GM12878 (cell line): Measurements from ENCODE around the gene METTL17. TPM values are rescaled to one million over a fixed set of nuclear protein-coding genes. Genes with fewer than 3 reads are reported as not detected.

Experiments used
- ATAC-seq: fragments of 200-7000 bp; cut with Tn5 transposase; 3 replicates; pipeline ENCODE4 v1.9.1; 2020; ENCODE audit warnings: mild to moderate bottlenecking, moderate library complexity
- BruUV-seq: library from RNA; stranded (reverse); fragments of 400-500 nt; replicated peaks from 2 replicates; lab custom pipeline; 2021; lab: Mats Ljungman, UMichigan
- CTCF ChIA-PET: fragments of 300-600 bp; sonication (Branson Sonifier 250); formaldehyde crosslinking; extraction: SDS; loops from one replicate; lab custom pipeline; 2021; ENCODE audit warnings: inconsistent platforms; lab: Yijun Ruan, JAX
- POLR2A ChIA-PET: fragments of 350-600 bp; formaldehyde crosslinking; extraction: SDS; loops from one replicate; lab custom pipeline; 2021; ENCODE audit warnings: inconsistent platforms; lab: Charles Lee
- RAD21 ChIA-PET: fragments of 300-600 bp; sonication (Branson Sonifier 250); formaldehyde crosslinking; loops from one replicate; lab custom pipeline; 2023; ENCODE audit warnings: antibody characterized with exemption; ENCODE audit not compliant: unreplicated experiment; lab: Charles Lee
- SMC1A ChIA-PET: fragments of 300-600 bp; sonication (Branson Sonifier 250); formaldehyde crosslinking; loops from one replicate; lab custom pipeline; 2023; ENCODE audit not compliant: unreplicated experiment, uncharacterized antibody; lab: Charles Lee
- DNase-seq: peaks from one replicate; pipeline ENCODE4 v3.0.0-alpha.2; 2011; ENCODE audit warnings: low read depth, low spot score
- FAIRE-seq: peaks from 3 replicates; lab custom pipeline; 2011; peaks lifted over from hg19 to GRCh38; lab: Jason Lieb, UNC
- H2AFZ ChIP-seq: 2 replicates; pipeline ENCODE4 v1.6.0; 2011; ENCODE audit warnings: low read depth, low read length, control low read depth; ENCODE audit not compliant: control insufficient read depth
- H3K27ac ChIP-seq: 2 replicates; pipeline ENCODE4 v1.5.1; 2011; ENCODE audit warnings: control low read depth; ENCODE audit not compliant: control insufficient read depth, insufficient read depth
- H3K27me3 ChIP-seq, 2 experiments: replicated peaks in 1 of 2; 2 replicates each; pipeline versions ENCODE4 v1.6.0 to v1.6.1; 2011; ENCODE audit warnings: low read length in 1 of 2; ENCODE audit not compliant: control insufficient read depth in 2 of 2, insufficient read depth in 2 of 2
- H3K36me3 ChIP-seq, 2 experiments: 2 replicates each; pipeline ENCODE4 v1.5.1; 2011; ENCODE audit warnings: low read length in 1 of 2; ENCODE audit not compliant: control insufficient read depth in 2 of 2, insufficient read depth in 2 of 2
- H3K4me1 ChIP-seq: 2 replicates; pipeline ENCODE4 v1.6.1; 2011; ENCODE audit warnings: mild to moderate bottlenecking, low read length, moderate library complexity, mixed read lengths; ENCODE audit not compliant: control insufficient read depth, insufficient read depth
- H3K4me2 ChIP-seq: 2 replicates; pipeline ENCODE4 v1.6.0; 2011; ENCODE audit warnings: control low read depth; ENCODE audit not compliant: control insufficient read depth, insufficient read depth
- H3K4me3 ChIP-seq: fragments of 200-600 bp; sonication (generic); 2 replicates; pipeline ENCODE4 v1.5.1; 2016
- H3K79me2 ChIP-seq: 2 replicates; pipeline ENCODE4 v1.6.0; 2011; ENCODE audit warnings: low read length; ENCODE audit not compliant: control insufficient read depth, insufficient read depth
- H3K9ac ChIP-seq: 2 replicates; pipeline ENCODE4 v1.8.0; 2011; ENCODE audit warnings: low read length, control low read depth, mixed read lengths; ENCODE audit not compliant: control insufficient read depth, insufficient read depth
- H3K9me3 ChIP-seq: replicated peaks from 3 replicates; pipeline ENCODE4 v1.5.1; 2011; ENCODE audit warnings: mild to moderate bottlenecking, low read length; ENCODE audit not compliant: control insufficient read depth, insufficient read depth
- H4K20me1 ChIP-seq: 2 replicates; pipeline ENCODE4 v1.6.0; 2011; ENCODE audit not compliant: control insufficient read depth, insufficient read depth
- ASH2L ChIP-seq: fragments of 300-600, 200-600 bp; sonication (generic); IDR thresholded peaks from 2 replicates; pipeline ENCODE4 v1.6.1; 2017; ENCODE audit warnings: low read depth, mild to moderate bottlenecking, borderline replicate concordance
- CTCF ChIP-seq, 3 experiments: IDR thresholded peaks in 2 of 3; conservative IDR thresholded peaks in 1 of 3; 2 replicates each; pipeline ENCODE4 v1.5.1; 2011; ENCODE audit warnings: low read depth in 3 of 3, low read length in 3 of 3, mild to moderate bottlenecking in 3 of 3, control low read depth in 2 of 3, moderate library complexity in 2 of 3, inconsistent platforms in 1 of 3, mixed read lengths in 1 of 3; ENCODE audit not compliant: control insufficient read depth in 2 of 3, insufficient read depth in 1 of 3; ENCODE audit errors: extremely low read depth in 1 of 3
- EP300 ChIP-seq, 2 experiments: fragments of 150-350 bp in 1 of 2; IDR thresholded peaks; 2 replicates each; pipeline ENCODE4 v1.6.1; 2011 to 2012; ENCODE audit warnings: low read depth in 2 of 2, low read length in 2 of 2, borderline replicate concordance in 1 of 2, improper control_type of control experiment in 1 of 2, inconsistent platforms in 1 of 2; ENCODE audit not compliant: control insufficient read depth in 1 of 2
- GATAD2B ChIP-seq: fragments of 450-650 bp; conservative IDR thresholded peaks from 2 replicates; pipeline ENCODE4 v1.6.1; 2017; ENCODE audit warnings: low read depth, mild to moderate bottlenecking, moderate library complexity
- NBN ChIP-seq: fragments of 450-650 bp; IDR thresholded peaks from 2 replicates; pipeline ENCODE4 v1.6.1; 2016
- RB1 ChIP-seq: fragments of 450-650 bp; formaldehyde crosslinking; IDR thresholded peaks from 2 replicates; pipeline ENCODE4 v1.6.1; 2017; ENCODE audit warnings: mild to moderate bottlenecking, borderline replicate concordance
- RFX5 ChIP-seq: IDR thresholded peaks from 2 replicates; pipeline ENCODE4 v1.6.1; 2011; ENCODE audit warnings: low read depth, low read length, improper control_type of control experiment
- RUNX3 ChIP-seq: IDR thresholded peaks from 2 replicates; pipeline ENCODE4 v1.6.1; 2012; ENCODE audit warnings: low read length, inconsistent platforms
- SMC3 ChIP-seq: IDR thresholded peaks from 2 replicates; pipeline ENCODE4 v1.6.1; 2011; ENCODE audit warnings: low read length, improper control_type of control experiment, borderline replicate concordance
- STAT1 ChIP-seq: fragments of 450-650 bp; conservative IDR thresholded peaks from 2 replicates; pipeline ENCODE4 v1.6.1; 2014; ENCODE audit warnings: antibody characterized with exemption, mild to moderate bottlenecking
- SUZ12 ChIP-seq: fragments of 200-600 bp; sonication (generic); IDR thresholded peaks from one replicate; pipeline ENCODE4 v1.6.1; 2018; ENCODE audit warnings: antibody characterized with exemption, mild to moderate bottlenecking; ENCODE audit not compliant: unreplicated experiment
- ZNF207 ChIP-seq: fragments of 450-650 bp; IDR thresholded peaks from 2 replicates; pipeline ENCODE4 v1.6.1; 2014; ENCODE audit warnings: antibody characterized with exemption, mild to moderate bottlenecking, borderline replicate concordance
- ZNF217 ChIP-seq: fragments of 450-650 bp; IDR thresholded peaks from 2 replicates; pipeline ENCODE4 v1.6.1; 2017; ENCODE audit warnings: antibody characterized with exemption, mild to moderate bottlenecking
- ZNF622 ChIP-seq: fragments of 450-650 bp; IDR thresholded peaks from 2 replicates; pipeline ENCODE4 v1.6.1; 2017; ENCODE audit warnings: mild to moderate bottlenecking, inconsistent platforms
- WGBS: methylation state at CpG from one replicate; pipeline ENCODE4 v1.1.6; 2016; ENCODE audit warnings: low lambda C conversion rate; ENCODE audit not compliant: insufficient replicate concordance, insufficient coverage; ENCODE audit errors: missing lambda C conversion rate; 5-methylcytosine and 5-hydroxymethylcytosine counted together
- in situ Hi-C: fragments of 300-500 bp; cut with MboI; formaldehyde crosslinking; loops from 9 replicates; pipeline ENCODE4 v1.14.3; 2018; ENCODE audit warnings: mixed read lengths
- intact Hi-C: fragments of 100-400 bp; cut with micrococcal nuclease; formaldehyde crosslinking; loops from one replicate; pipeline ENCODE4 v1.14.2; 2022; ENCODE audit not compliant: unreplicated experiment
- polyA plus RNA-seq, 11 experiments: library from polyadenylated mRNA; depleted of rRNA in 4 of 11; unstranded in 6 of 11; stranded (reverse) in 5 of 11; fragments of >200 nt; fragmentation: Nextera tagmentation in 4 of 11; fragmentation: Illumina TruSeq in 1 of 11; extraction: Ambion mirVana in 4 of 11; extraction: Trizol in 1 of 11; gene quantifications; 1 replicate in 1 of 11; 2 replicates in 10 of 11; pipeline versions ENCODE4 v1.2.1 to v1.2.3, GENCODE V29; 2011 to 2016; ENCODE audit warnings: inconsistent platforms in 2 of 11, missing spikeins in 2 of 11, low read depth in 1 of 11
- total RNA-seq, 4 experiments: library from RNA; depleted of rRNA in 3 of 4; stranded (reverse); fragments of >200 nt in 3 of 4; fragmentation: Illumina TruSeq in 1 of 4; extraction: Trizol in 1 of 4; gene quantifications; 2 replicates each; pipeline versions ENCODE4 v1.2.1 to v1.2.3, GENCODE V29; 2013 to 2021
- TF ChIP-seq, protein P1 (sequence below): IDR thresholded peaks from 2 replicates; pipeline ENCODE4 v1.6.1; 2012; ENCODE audit warnings: mild to moderate bottlenecking, low read depth, low read length

The METTL17 gene
- total and polyA plus RNA-seq, 10 of the 15 experiments (the other 5 are each of a cell fraction or from before 2014, with no cell fraction given): 70.4 to 130 (median 97.5) TPM

DNA sequence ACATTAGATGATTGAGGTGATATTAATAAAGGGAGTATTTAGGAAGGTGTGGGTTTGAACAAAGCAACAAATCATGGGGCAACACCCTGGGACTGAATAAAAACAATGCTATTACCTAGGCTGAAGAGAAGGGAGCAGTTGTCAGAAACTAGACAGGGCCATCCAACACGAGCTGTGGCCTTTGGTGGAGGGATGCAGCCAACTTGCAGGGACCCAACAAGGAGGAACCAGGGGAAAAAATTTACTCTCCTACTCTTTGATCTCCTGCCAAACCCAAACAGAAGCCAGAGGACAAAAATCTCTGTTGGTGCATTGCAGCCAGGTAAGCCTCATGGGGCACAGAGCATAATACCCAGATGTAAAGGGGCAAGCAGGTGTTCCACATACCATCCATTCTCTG lies 21.4 kb downstream of the METTL17 start:
- DNase-seq (no peak), FAIRE-seq (no peak), ATAC-seq (no peak)
- intact Hi-C loops: no loop called here
- SMC1A ChIA-PET: interaction anchor here (5.6 kb wide), 1 partner anchor 94 kb away, joined by 99 read pairs; the partner anchor contains the start of gene TMEM253
- H3K4me1 ChIP-seq: no peaks in the 10 kb centered on the region
- H4K20me1 ChIP-seq: no peaks in the 10 kb centered on the region
- WGBS: 0% methylated on average over 1 of the region's 1 CpG
- H3K79me2 ChIP-seq: no peaks in the 10 kb centered on the region
- no peaks in the 10 kb centered on the region for H3K36me3 ChIP-seq
- H2AFZ ChIP-seq: no peak overlapping the region
- in situ Hi-C loops: no loop called here
- no peaks in the 10 kb centered on the region for H3K9me3 ChIP-seq
- RAD21 ChIA-PET: interaction anchor here (1.3 kb wide), 1 partner anchor 29 kb away, joined by 4 read pairs; no protein-coding TSS in a partner anchor
- peaks cover 0 to 1% of the 10 kb centered on the region in 2 experiments; a peak in 1 of 4 replicates for H3K27me3 ChIP-seq
- H3K9ac ChIP-seq: no peak overlapping the region
- TF ChIP-seq EP300 (IDR thresholded peaks at IDR 0.05; ENCODE audit: borderline replicate concordance in 1 of 2, control insufficient read depth in 1 of 2, low read depth in 2 of 2, low read length in 2 of 2) (no peak), RB1 (no peak), SUZ12 (no peak), RUNX3 (no peak), STAT1 (no peak), CTCF (IDR thresholded peaks at IDR 0.05 in 2 of 3, conservative IDR thresholded peaks at IDR 0.05 in 1 of 3; ENCODE audit: control insufficient read depth in 2 of 3, extremely low read depth in 1 of 3, insufficient read depth in 1 of 3, low read depth in 3 of 3, low read length in 3 of 3) (no peak), GATAD2B (no peak), ZNF207 (no peak), NBN (no peak), RFX5 (no peak), ASH2L (no peak), ZNF622 (no peak), ZNF217 (no peak), SMC3 (no peak)
- TF ChIP-seq, protein P1, sequence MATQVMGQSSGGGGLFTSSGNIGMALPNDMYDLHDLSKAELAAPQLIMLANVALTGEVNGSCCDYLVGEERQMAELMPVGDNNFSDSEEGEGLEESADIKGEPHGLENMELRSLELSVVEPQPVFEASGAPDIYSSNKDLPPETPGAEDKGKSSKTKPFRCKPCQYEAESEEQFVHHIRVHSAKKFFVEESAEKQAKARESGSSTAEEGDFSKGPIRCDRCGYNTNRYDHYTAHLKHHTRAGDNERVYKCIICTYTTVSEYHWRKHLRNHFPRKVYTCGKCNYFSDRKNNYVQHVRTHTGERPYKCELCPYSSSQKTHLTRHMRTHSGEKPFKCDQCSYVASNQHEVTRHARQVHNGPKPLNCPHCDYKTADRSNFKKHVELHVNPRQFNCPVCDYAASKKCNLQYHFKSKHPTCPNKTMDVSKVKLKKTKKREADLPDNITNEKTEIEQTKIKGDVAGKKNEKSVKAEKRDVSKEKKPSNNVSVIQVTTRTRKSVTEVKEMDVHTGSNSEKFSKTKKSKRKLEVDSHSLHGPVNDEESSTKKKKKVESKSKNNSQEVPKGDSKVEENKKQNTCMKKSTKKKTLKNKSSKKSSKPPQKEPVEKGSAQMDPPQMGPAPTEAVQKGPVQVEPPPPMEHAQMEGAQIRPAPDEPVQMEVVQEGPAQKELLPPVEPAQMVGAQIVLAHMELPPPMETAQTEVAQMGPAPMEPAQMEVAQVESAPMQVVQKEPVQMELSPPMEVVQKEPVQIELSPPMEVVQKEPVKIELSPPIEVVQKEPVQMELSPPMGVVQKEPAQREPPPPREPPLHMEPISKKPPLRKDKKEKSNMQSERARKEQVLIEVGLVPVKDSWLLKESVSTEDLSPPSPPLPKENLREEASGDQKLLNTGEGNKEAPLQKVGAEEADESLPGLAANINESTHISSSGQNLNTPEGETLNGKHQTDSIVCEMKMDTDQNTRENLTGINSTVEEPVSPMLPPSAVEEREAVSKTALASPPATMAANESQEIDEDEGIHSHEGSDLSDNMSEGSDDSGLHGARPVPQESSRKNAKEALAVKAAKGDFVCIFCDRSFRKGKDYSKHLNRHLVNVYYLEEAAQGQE: no peak
- BruUV-seq: no TSS peak
- CTCF ChIA-PET: interaction anchor here (0.6 to 10.7 kb wide), 7 partner anchors 25 to 515 kb away, joined by 3 to 253 read pairs (median 13); partner anchors contain the start of gene TMEM253
- no peak overlapping the region for H3K27ac ChIP-seq
- no peak overlapping the region for H3K4me2 ChIP-seq
- H3K4me3 ChIP-seq: no peak overlapping the region
- POLR2A ChIA-PET: no interaction called here
